GM23338 (cell line): Measurements from ENCODE around the gene HMCN2. TPM values are rescaled to one million over a fixed set of nuclear protein-coding genes. Genes with fewer than 3 reads are reported as not detected.

Experiments used
- ATAC-seq: fragments of 200-7000 bp; cut with Tn5 transposase; 3 replicates; pipeline ENCODE4 v1.9.1; 2020
- DNase-seq: peaks from one replicate; pipeline ENCODE4 v3.0.0-alpha.2; 2015; ENCODE audit warnings: low spot score
- H2AFZ ChIP-seq: fragments of 200-600 bp; sonication (generic); 2 replicates; pipeline ENCODE4 v1.8.0; 2016; ENCODE audit warnings: antibody characterized with exemption, mild to moderate bottlenecking, moderate library complexity
- H3F3A ChIP-seq: fragments of 200-600 bp; sonication (generic); replicated peaks from 2 replicates; pipeline ENCODE4 v1.8.0; 2017; ENCODE audit warnings: antibody characterized with exemption, mixed run types, low read depth
- H3K27ac ChIP-seq: fragments of 200-600 bp; sonication (generic); 2 replicates; pipeline ENCODE4 v1.6.1; 2016; ENCODE audit warnings: low read depth
- H3K27me3 ChIP-seq: fragments of 200-600 bp; sonication (generic); 2 replicates; pipeline ENCODE4 v1.8.0; 2016; ENCODE audit warnings: mild to moderate bottlenecking, mixed run types, moderate library complexity; ENCODE audit not compliant: insufficient read depth
- H3K36me3 ChIP-seq: fragments of 200-600 bp; sonication (generic); 2 replicates; pipeline ENCODE4 v1.8.0; 2016; ENCODE audit warnings: mild to moderate bottlenecking; ENCODE audit not compliant: insufficient read depth
- H3K4me1 ChIP-seq: fragments of 200-600 bp; sonication (generic); 2 replicates; pipeline ENCODE4 v1.8.0; 2016; ENCODE audit warnings: mild to moderate bottlenecking, moderate library complexity; ENCODE audit not compliant: insufficient read depth
- H3K4me2 ChIP-seq: fragments of 200-600 bp; sonication (generic); 2 replicates; pipeline ENCODE4 v1.7.1; 2017; ENCODE audit warnings: mixed run types
- H3K4me3 ChIP-seq: fragments of 200-600 bp; sonication (generic); 2 replicates; pipeline ENCODE4 v1.6.1; 2016; ENCODE audit warnings: mixed run types
- H3K79me2 ChIP-seq: fragments of 200-600 bp; sonication (generic); replicated peaks from 2 replicates; pipeline ENCODE4 v1.8.0; 2017; ENCODE audit warnings: mild to moderate bottlenecking; ENCODE audit not compliant: insufficient read depth
- H3K9me2 ChIP-seq: fragments of 200-600 bp; sonication (generic); 2 replicates; pipeline ENCODE4 v1.8.0; 2017; ENCODE audit not compliant: insufficient read depth
- H4K20me1 ChIP-seq: fragments of 200-600 bp; sonication (generic); replicated peaks from 2 replicates; pipeline ENCODE4 v1.8.0; 2017; ENCODE audit warnings: mild to moderate bottlenecking; ENCODE audit not compliant: insufficient read depth
- H3K27ac Mint-ChIP-seq: 2 replicates; pipeline ENCODE4 v1.8.0; 2020; ENCODE audit warnings: inconsistent platforms, mild to moderate bottlenecking, moderate library complexity, mixed read lengths
- H3K27me3 Mint-ChIP-seq: 3 replicates; pipeline ENCODE4 v1.8.0; 2022; ENCODE audit warnings: low read depth, mild to moderate bottlenecking, moderate library complexity, mixed read lengths, inconsistent platforms; ENCODE audit not compliant: insufficient read depth, poor library complexity
- H3K36me3 Mint-ChIP-seq: 3 replicates; pipeline ENCODE4 v1.8.0; 2021; ENCODE audit warnings: low read depth, mild to moderate bottlenecking, inconsistent platforms, moderate library complexity, mixed read lengths
- H3K4me1 Mint-ChIP-seq: 3 replicates; pipeline ENCODE4 v1.8.0; 2020; ENCODE audit warnings: mild to moderate bottlenecking, inconsistent platforms, mixed read lengths
- H3K4me3 Mint-ChIP-seq: 3 replicates; pipeline ENCODE4 v1.8.0; 2021; ENCODE audit warnings: moderate library complexity, mild to moderate bottlenecking, inconsistent platforms, mixed read lengths
- H3K9me3 Mint-ChIP-seq: 3 replicates; pipeline ENCODE4 v1.8.0; 2020; ENCODE audit warnings: moderate library complexity, mild to moderate bottlenecking, inconsistent platforms, mixed read lengths
- EZH2 ChIP-seq: fragments of 200-600 bp; sonication (generic); IDR thresholded peaks from one replicate; pipeline ENCODE4 v1.8.0; 2017; ENCODE audit warnings: antibody characterized with exemption, mild to moderate bottlenecking, low read depth; ENCODE audit not compliant: unreplicated experiment
- EZH2phosphoT487 ChIP-seq: fragments of 200-600 bp; sonication (generic); IDR thresholded peaks from one replicate; pipeline ENCODE4 v1.8.1; 2018; ENCODE audit warnings: antibody characterized with exemption; ENCODE audit not compliant: unreplicated experiment
- JUNB ChIP-seq: IDR thresholded peaks from one replicate; pipeline ENCODE4 v1.6.1; 2016; ENCODE audit warnings: antibody characterized with exemption; ENCODE audit not compliant: unreplicated experiment
- ZNF331 ChIP-seq: fragments of 250-450 bp; sonication (Bioruptor Pico); IDR thresholded peaks from 2 replicates; pipeline ENCODE4 v1.5.0; 2020; ENCODE audit warnings: low read depth, mild to moderate bottlenecking, moderate library complexity
- polyA plus RNA-seq: library from polyadenylated mRNA; unstranded; fragments of >200 nt; fragmentation: Nextera tagmentation; extraction: Ambion mirVana; gene quantifications from 2 replicates; pipeline ENCODE4 v1.2.1, GENCODE V29; 2016
- total RNA-seq: library from RNA; depleted of rRNA; stranded (reverse); fragments of >200 nt; shearing (Covaris generic); gene quantifications from 2 replicates; pipeline ENCODE4 v1.2.3, GENCODE V29; 2014
- TF ChIP-seq, protein P1 (sequence below): IDR thresholded peaks from one replicate; pipeline ENCODE4 v1.6.1; 2018; ENCODE audit warnings: antibody characterized with exemption; ENCODE audit not compliant: unreplicated experiment
- TF ChIP-seq, protein P2 (sequence below), 2 experiments: fragments of 200-600 bp in 1 of 2; sonication (generic) in 1 of 2; conservative IDR thresholded peaks; 2 replicates each; pipeline versions ENCODE4 v1.5.1 to v1.6.1; 2016 to 2017; ENCODE audit warnings: antibody characterized with exemption in 2 of 2, low read depth in 2 of 2, mild to moderate bottlenecking in 2 of 2, moderate library complexity in 1 of 2
- TF ChIP-seq, protein P3 (sequence below): fragments of 250-450 bp; sonication (Bioruptor Pico); IDR thresholded peaks from 2 replicates; pipeline ENCODE4 v1.5.0; 2020; ENCODE audit warnings: mild to moderate bottlenecking, moderate library complexity

Gene HMCN2
- total and polyA plus RNA-seq, 2 experiments from 2014 or later: 1.3 to 4.7 TPM

DNA sequence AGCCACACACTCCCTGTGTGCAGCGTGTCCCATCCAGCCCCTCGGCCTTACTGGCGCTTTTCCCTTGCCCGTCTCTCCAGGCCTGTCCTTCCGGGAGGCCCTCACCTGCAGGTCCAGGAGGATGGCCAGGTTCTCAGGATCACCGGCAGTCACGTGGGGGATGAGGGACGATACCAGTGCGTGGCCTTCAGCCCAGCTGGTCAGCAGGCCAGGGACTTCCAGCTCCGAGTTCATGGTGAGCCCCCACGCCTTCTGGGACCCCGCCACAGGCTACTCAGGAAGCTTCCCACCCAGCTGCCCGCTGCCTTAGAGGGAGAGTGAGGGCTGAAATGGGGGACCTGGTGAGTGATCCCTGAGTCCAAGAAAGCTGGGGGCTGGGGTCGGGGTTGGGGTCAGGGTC is 85.8 kb downstream of the HMCN2 start:
- Mint-ChIP-seq H3K27ac (no peak overlapping the region), H3K4me3 (no peak overlapping the region), H3K36me3 (peaks cover 1% of the 10 kb centered on the region; the same call in 1 of the 3 replicates), H3K4me1 (peaks cover 5% of the 10 kb centered on the region; the same call in 2 of the 3 replicates), H3K27me3 (peaks cover 5% of the 10 kb centered on the region), H3K9me3 (no peaks in the 10 kb centered on the region; the same call in 2 of the 3 replicates)
- TF ChIP-seq EZH2 (no peak), ZNF331 (no peak), JUNB (no peak), EZH2phosphoT487 (no peak)
- TF ChIP-seq, protein P1, sequence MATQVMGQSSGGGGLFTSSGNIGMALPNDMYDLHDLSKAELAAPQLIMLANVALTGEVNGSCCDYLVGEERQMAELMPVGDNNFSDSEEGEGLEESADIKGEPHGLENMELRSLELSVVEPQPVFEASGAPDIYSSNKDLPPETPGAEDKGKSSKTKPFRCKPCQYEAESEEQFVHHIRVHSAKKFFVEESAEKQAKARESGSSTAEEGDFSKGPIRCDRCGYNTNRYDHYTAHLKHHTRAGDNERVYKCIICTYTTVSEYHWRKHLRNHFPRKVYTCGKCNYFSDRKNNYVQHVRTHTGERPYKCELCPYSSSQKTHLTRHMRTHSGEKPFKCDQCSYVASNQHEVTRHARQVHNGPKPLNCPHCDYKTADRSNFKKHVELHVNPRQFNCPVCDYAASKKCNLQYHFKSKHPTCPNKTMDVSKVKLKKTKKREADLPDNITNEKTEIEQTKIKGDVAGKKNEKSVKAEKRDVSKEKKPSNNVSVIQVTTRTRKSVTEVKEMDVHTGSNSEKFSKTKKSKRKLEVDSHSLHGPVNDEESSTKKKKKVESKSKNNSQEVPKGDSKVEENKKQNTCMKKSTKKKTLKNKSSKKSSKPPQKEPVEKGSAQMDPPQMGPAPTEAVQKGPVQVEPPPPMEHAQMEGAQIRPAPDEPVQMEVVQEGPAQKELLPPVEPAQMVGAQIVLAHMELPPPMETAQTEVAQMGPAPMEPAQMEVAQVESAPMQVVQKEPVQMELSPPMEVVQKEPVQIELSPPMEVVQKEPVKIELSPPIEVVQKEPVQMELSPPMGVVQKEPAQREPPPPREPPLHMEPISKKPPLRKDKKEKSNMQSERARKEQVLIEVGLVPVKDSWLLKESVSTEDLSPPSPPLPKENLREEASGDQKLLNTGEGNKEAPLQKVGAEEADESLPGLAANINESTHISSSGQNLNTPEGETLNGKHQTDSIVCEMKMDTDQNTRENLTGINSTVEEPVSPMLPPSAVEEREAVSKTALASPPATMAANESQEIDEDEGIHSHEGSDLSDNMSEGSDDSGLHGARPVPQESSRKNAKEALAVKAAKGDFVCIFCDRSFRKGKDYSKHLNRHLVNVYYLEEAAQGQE: no peak
- TF ChIP-seq, protein P2, sequence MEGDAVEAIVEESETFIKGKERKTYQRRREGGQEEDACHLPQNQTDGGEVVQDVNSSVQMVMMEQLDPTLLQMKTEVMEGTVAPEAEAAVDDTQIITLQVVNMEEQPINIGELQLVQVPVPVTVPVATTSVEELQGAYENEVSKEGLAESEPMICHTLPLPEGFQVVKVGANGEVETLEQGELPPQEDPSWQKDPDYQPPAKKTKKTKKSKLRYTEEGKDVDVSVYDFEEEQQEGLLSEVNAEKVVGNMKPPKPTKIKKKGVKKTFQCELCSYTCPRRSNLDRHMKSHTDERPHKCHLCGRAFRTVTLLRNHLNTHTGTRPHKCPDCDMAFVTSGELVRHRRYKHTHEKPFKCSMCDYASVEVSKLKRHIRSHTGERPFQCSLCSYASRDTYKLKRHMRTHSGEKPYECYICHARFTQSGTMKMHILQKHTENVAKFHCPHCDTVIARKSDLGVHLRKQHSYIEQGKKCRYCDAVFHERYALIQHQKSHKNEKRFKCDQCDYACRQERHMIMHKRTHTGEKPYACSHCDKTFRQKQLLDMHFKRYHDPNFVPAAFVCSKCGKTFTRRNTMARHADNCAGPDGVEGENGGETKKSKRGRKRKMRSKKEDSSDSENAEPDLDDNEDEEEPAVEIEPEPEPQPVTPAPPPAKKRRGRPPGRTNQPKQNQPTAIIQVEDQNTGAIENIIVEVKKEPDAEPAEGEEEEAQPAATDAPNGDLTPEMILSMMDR (conservative IDR thresholded peaks at IDR 0.05; ENCODE audit: low read depth in 2 of 2): no peak
- TF ChIP-seq, protein P3, sequence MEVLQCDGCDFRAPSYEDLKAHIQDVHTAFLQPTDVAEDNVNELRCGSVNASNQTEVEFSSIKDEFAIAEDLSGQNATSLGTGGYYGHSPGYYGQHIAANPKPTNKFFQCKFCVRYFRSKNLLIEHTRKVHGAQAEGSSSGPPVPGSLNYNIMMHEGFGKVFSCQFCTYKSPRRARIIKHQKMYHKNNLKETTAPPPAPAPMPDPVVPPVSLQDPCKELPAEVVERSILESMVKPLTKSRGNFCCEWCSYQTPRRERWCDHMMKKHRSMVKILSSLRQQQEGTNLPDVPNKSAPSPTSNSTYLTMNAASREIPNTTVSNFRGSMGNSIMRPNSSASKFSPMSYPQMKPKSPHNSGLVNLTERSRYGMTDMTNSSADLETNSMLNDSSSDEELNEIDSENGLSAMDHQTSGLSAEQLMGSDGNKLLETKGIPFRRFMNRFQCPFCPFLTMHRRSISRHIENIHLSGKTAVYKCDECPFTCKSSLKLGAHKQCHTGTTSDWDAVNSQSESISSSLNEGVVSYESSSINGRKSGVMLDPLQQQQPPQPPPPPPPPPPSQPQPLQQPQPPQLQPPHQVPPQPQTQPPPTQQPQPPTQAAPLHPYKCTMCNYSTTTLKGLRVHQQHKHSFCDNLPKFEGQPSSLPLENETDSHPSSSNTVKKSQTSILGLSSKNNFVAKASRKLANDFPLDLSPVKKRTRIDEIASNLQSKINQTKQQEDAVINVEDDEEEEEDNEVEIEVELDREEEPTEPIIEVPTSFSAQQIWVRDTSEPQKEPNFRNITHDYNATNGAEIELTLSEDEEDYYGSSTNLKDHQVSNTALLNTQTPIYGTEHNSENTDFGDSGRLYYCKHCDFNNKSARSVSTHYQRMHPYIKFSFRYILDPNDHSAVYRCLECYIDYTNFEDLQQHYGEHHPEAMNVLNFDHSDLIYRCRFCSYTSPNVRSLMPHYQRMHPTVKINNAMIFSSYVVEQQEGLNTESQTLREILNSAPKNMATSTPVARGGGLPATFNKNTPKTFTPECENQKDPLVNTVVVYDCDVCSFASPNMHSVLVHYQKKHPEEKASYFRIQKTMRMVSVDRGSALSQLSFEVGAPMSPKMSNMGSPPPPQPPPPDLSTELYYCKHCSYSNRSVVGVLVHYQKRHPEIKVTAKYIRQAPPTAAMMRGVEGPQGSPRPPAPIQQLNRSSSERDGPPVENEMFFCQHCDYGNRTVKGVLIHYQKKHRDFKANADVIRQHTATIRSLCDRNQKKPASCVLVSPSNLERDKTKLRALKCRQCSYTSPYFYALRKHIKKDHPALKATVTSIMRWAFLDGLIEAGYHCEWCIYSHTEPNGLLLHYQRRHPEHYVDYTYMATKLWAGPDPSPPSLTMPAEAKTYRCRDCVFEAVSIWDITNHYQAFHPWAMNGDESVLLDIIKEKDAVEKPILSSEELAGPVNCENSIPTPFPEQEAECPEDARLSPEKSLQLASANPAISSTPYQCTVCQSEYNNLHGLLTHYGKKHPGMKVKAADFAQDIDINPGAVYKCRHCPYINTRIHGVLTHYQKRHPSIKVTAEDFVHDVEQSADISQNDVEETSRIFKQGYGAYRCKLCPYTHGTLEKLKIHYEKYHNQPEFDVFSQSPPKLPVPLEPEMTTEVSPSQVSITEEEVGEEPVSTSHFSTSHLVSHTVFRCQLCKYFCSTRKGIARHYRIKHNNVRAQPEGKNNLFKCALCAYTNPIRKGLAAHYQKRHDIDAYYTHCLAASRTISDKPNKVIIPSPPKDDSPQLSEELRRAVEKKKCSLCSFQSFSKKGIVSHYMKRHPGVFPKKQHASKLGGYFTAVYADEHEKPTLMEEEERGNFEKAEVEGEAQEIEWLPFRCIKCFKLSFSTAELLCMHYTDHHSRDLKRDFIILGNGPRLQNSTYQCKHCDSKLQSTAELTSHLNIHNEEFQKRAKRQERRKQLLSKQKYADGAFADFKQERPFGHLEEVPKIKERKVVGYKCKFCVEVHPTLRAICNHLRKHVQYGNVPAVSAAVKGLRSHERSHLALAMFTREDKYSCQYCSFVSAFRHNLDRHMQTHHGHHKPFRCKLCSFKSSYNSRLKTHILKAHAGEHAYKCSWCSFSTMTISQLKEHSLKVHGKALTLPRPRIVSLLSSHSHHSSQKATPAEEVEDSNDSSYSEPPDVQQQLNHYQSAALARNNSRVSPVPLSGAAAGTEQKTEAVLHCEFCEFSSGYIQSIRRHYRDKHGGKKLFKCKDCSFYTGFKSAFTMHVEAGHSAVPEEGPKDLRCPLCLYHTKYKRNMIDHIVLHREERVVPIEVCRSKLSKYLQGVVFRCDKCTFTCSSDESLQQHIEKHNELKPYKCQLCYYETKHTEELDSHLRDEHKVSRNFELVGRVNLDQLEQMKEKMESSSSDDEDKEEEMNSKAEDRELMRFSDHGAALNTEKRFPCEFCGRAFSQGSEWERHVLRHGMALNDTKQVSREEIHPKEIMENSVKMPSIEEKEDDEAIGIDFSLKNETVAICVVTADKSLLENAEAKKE (CRISPR knock-in tag): no peak
- Histone ChIP-seq H3K9me2 (no peaks in the 10 kb centered on the region), H3K36me3 (no peaks in the 10 kb centered on the region), H4K20me1 (no peaks in the 10 kb centered on the region), H3K79me2 (no peaks in the 10 kb centered on the region), H3K4me3 (no peak overlapping the region), H3K4me2 (no peak overlapping the region), H3K27ac (no peak overlapping the region), H3K27me3 (no peaks in the 10 kb centered on the region), H3F3A (no peaks in the 10 kb centered on the region), H3K4me1 (no peaks in the 10 kb centered on the region), H2AFZ (no peak overlapping the region)
- ATAC-seq (no peak), DNase-seq (no peak)
